ENCODE data around the gene ANXA2.
A peak's percentile ranks its signal among the peaks of the same experiment; 100 is the strongest.

ANXA2 gene

GRCh38 chr15:60397772-60398445 lies at the start of gene ANXA2:
Gene ANXA2, minus strand, starts transcription at chr15:60397986. Its CDS starts 11,911 bp downstream, at chr15:60386075.
- H3K36me3 Mint-ChIP-seq (ENCODE audit: low read depth) = peaks cover 42% of the 10 kb centered on the region
- peaks cover 3% of the 10 kb centered on the region for H3K27me3 Mint-ChIP-seq (ENCODE audit: low read depth)
- peak within 1 kb of the TSS; percentile 98 for H3K27ac Mint-ChIP-seq
- peak within 1 kb of the TSS; percentile 93 for H3K4me3 Mint-ChIP-seq
- no peaks in the 10 kb centered on the region for H3K9me3 Mint-ChIP-seq
- peaks cover 56% of the 10 kb centered on the region for H3K4me1 Mint-ChIP-seq (ENCODE audit: low read depth)
- peak; percentile 82 for DNase-seq (ENCODE audit: low spot score)

- H3K27ac Mint-ChIP-seq = no peak overlapping the region
- H3K4me1 Mint-ChIP-seq (ENCODE audit: low read depth) = peaks cover 6% of the 10 kb centered on the region
- H3K4me3 Mint-ChIP-seq = no peak overlapping the region
- no peaks in the 10 kb centered on the region for H3K27me3 Mint-ChIP-seq (ENCODE audit: low read depth)
- H3K9me3 Mint-ChIP-seq = no peaks in the 10 kb centered on the region
- DNase-seq (ENCODE audit: low spot score) = no peak
- peaks cover 15% of the 10 kb centered on the region for H3K36me3 Mint-ChIP-seq (ENCODE audit: low read depth)
Measured at GRCh38 chr15:60444289-60444912, 46.6 kb upstream of the ANXA2 start.

DNA sequence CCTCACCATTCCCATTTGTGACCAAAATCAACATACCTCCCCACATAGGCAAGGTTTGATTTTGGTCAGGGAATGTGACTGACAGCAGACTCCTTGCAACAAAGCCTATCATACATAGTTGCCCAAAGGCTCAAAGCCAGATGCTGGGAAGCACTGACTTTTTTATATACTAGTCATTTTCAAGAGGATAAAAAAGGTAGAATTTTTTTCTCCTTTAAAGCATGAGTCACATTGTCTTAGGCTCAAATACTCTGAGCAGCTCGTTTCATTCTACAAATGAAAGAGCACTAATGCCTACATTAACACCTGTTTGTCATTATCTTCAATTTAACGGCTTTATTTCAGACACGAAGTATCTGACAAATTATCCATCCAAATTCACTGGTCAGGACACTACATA lies 45.0 kb upstream of the ANXA2 start:
- no peaks in the 10 kb centered on the region for H3K9me3 Mint-ChIP-seq
- peaks cover 11% of the 10 kb centered on the region for H3K36me3 Mint-ChIP-seq (ENCODE audit: low read depth)
- H3K27me3 Mint-ChIP-seq (ENCODE audit: low read depth) = no peaks in the 10 kb centered on the region
- DNase-seq (ENCODE audit: low spot score) = no peak
- H3K27ac Mint-ChIP-seq = no peak overlapping the region
- no peak overlapping the region for H3K4me3 Mint-ChIP-seq
- peaks cover 6% of the 10 kb centered on the region for H3K4me1 Mint-ChIP-seq (ENCODE audit: low read depth)

DNA sequence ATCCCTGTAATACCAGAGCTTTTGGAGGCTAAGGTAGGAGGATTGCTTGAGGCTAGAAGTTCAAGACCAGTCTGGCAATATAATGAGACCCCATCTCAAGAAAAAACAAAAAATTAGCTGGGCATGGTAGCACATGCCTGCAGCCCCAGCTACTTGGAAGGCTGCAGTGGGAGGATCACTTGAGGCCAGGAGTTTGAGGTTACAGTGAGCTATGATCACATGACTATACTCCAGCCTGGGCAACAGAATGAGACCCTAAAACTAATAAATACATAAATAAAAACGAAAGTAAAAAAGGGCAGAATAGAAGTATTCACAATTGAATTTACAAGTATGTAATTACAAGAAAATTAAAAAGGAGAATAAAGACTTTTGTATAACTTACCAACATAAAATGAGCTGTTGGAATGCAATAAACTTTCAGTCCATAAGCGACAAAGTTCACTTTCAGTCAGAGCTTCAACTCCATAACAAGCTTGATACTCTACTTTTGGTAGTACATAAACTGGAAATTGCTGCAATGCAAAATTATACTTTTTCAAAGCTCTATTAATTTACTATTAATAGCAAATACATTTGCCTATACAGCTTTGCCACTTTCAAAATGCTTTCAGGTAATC lies 44.4 kb upstream of the ANXA2 start:
- H3K27me3 Mint-ChIP-seq (ENCODE audit: low read depth) = no peaks in the 10 kb centered on the region
- H3K27ac Mint-ChIP-seq = no peak overlapping the region
- H3K9me3 Mint-ChIP-seq = no peaks in the 10 kb centered on the region
- H3K4me3 Mint-ChIP-seq = no peak overlapping the region
- H3K36me3 Mint-ChIP-seq (ENCODE audit: low read depth) = peaks cover 10% of the 10 kb centered on the region
- peaks cover 6% of the 10 kb centered on the region for H3K4me1 Mint-ChIP-seq (ENCODE audit: low read depth)
- no peak for DNase-seq (ENCODE audit: low spot score)

DNA sequence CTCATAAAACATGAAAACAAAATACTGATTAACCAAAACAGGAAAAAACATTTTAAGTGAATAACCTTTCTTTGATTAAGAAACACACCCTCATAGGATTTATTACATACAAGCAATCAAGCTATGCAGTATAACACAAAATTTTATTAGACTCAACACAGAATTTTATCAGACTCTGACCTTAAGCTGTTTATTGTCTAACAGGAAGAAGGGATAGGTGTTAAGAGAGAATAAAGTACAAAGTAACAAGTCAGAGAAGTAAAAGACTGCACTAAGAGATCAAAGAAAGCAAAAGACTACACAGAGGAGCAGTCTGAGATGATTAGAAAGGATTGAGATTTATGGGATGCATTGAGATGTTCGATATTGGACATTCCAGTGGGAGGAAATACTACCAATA lies 43.5 kb upstream of the ANXA2 start:
- no peak overlapping the region for H3K27ac Mint-ChIP-seq
- H3K36me3 Mint-ChIP-seq (ENCODE audit: low read depth) = peaks cover 10% of the 10 kb centered on the region
- H3K4me1 Mint-ChIP-seq (ENCODE audit: low read depth) = peaks cover 6% of the 10 kb centered on the region
- no peak overlapping the region for H3K4me3 Mint-ChIP-seq
- no peak for DNase-seq (ENCODE audit: low spot score)
- H3K9me3 Mint-ChIP-seq = no peaks in the 10 kb centered on the region
- H3K27me3 Mint-ChIP-seq (ENCODE audit: low read depth) = no peaks in the 10 kb centered on the region

GRCh38 chr15:60438646-60439045 lies 40.9 kb upstream of the ANXA2 start:
- peaks cover 6% of the 10 kb centered on the region for H3K4me1 Mint-ChIP-seq (ENCODE audit: low read depth)
- DNase-seq (ENCODE audit: low spot score) = no peak
- no peak overlapping the region for H3K4me3 Mint-ChIP-seq
- peaks cover 14% of the 10 kb centered on the region for H3K36me3 Mint-ChIP-seq (ENCODE audit: low read depth)
- no peaks in the 10 kb centered on the region for H3K27me3 Mint-ChIP-seq (ENCODE audit: low read depth)
- no peaks in the 10 kb centered on the region for H3K9me3 Mint-ChIP-seq
- H3K27ac Mint-ChIP-seq = peak overlapping the region; percentile 31

DNA sequence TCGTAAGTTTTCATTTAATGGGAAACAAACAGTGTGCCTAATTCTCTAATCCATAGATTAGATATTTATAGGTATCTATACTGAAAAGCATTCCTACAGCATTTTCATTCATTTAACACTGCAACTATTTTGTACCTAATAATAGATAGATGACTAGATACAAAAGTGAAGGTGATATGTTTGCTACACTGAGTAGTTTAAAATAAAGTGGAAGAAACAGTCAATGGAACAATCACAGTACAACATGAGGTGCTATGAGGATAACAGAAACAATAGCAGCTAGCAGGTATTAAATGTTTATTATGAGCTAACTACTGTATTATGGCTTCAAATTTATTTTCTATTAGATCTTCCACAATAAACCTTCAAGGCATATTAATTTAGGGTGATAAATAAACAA lies 31.1 kb upstream of the ANXA2 start:
- peaks cover 24% of the 10 kb centered on the region for H3K36me3 Mint-ChIP-seq (ENCODE audit: low read depth)
- DNase-seq (ENCODE audit: low spot score) = no peak
- H3K9me3 Mint-ChIP-seq = no peaks in the 10 kb centered on the region
- H3K27me3 Mint-ChIP-seq (ENCODE audit: low read depth) = no peaks in the 10 kb centered on the region
- H3K4me1 Mint-ChIP-seq (ENCODE audit: low read depth) = peaks cover 5% of the 10 kb centered on the region
- no peak overlapping the region for H3K4me3 Mint-ChIP-seq
- no peak overlapping the region for H3K27ac Mint-ChIP-seq

GRCh38 chr15:60426870-60427508 lies 29.2 kb upstream of the ANXA2 start:
- Mint-ChIP-seq H3K36me3 (ENCODE audit: low read depth) (peaks cover 31% of the 10 kb centered on the region), H3K27me3 (ENCODE audit: low read depth) (no peaks in the 10 kb centered on the region), H3K27ac (no peak overlapping the region), H3K9me3 (no peaks in the 10 kb centered on the region), H3K4me1 (ENCODE audit: low read depth) (peaks cover 12% of the 10 kb centered on the region), H3K4me3 (no peak overlapping the region)
- DNase-seq (ENCODE audit: low spot score) = no peak

GRCh38 chr15:60425461-60425860 lies 27.7 kb upstream of the ANXA2 start:
- H3K36me3 Mint-ChIP-seq (ENCODE audit: low read depth) = peaks cover 27% of the 10 kb centered on the region
- no peak overlapping the region for H3K4me3 Mint-ChIP-seq
- no peaks in the 10 kb centered on the region for H3K27me3 Mint-ChIP-seq (ENCODE audit: low read depth)
- H3K27ac Mint-ChIP-seq = no peak overlapping the region
- no peaks in the 10 kb centered on the region for H3K9me3 Mint-ChIP-seq
- peaks cover 12% of the 10 kb centered on the region for H3K4me1 Mint-ChIP-seq (ENCODE audit: low read depth)
- DNase-seq (ENCODE audit: low spot score) = no peak

- H3K4me3 Mint-ChIP-seq = no peak overlapping the region
- DNase-seq (ENCODE audit: low spot score) = no peak
- H3K36me3 Mint-ChIP-seq (ENCODE audit: low read depth) = peaks cover 30% of the 10 kb centered on the region
- no peaks in the 10 kb centered on the region for H3K27me3 Mint-ChIP-seq (ENCODE audit: low read depth)
- peak overlapping the region; percentile 15 for H3K27ac Mint-ChIP-seq
- no peaks in the 10 kb centered on the region for H3K9me3 Mint-ChIP-seq
- H3K4me1 Mint-ChIP-seq (ENCODE audit: low read depth) = peaks cover 9% of the 10 kb centered on the region
Measured at GRCh38 chr15:60424006-60424405, 26.2 kb upstream of the ANXA2 start.

GRCh38 chr15:60423537-60423936 lies 25.8 kb upstream of the ANXA2 start:
- H3K4me3 Mint-ChIP-seq = no peak overlapping the region
- H3K27me3 Mint-ChIP-seq (ENCODE audit: low read depth) = no peaks in the 10 kb centered on the region
- peak; percentile 12 for DNase-seq (ENCODE audit: low spot score)
- no peaks in the 10 kb centered on the region for H3K9me3 Mint-ChIP-seq
- peaks cover 9% of the 10 kb centered on the region for H3K4me1 Mint-ChIP-seq (ENCODE audit: low read depth)
- peaks cover 29% of the 10 kb centered on the region for H3K36me3 Mint-ChIP-seq (ENCODE audit: low read depth)
- H3K27ac Mint-ChIP-seq = peak overlapping the region; percentile 4

- H3K27me3 Mint-ChIP-seq (ENCODE audit: low read depth) = no peaks in the 10 kb centered on the region
- DNase-seq (ENCODE audit: low spot score) = no peak
- peaks cover 24% of the 10 kb centered on the region for H3K36me3 Mint-ChIP-seq (ENCODE audit: low read depth)
- no peak overlapping the region for H3K27ac Mint-ChIP-seq
- no peak overlapping the region for H3K4me3 Mint-ChIP-seq
- no peaks in the 10 kb centered on the region for H3K9me3 Mint-ChIP-seq
- H3K4me1 Mint-ChIP-seq (ENCODE audit: low read depth) = peaks cover 9% of the 10 kb centered on the region
Measured at GRCh38 chr15:60421544-60421943, 23.8 kb upstream of the ANXA2 start.

DNA sequence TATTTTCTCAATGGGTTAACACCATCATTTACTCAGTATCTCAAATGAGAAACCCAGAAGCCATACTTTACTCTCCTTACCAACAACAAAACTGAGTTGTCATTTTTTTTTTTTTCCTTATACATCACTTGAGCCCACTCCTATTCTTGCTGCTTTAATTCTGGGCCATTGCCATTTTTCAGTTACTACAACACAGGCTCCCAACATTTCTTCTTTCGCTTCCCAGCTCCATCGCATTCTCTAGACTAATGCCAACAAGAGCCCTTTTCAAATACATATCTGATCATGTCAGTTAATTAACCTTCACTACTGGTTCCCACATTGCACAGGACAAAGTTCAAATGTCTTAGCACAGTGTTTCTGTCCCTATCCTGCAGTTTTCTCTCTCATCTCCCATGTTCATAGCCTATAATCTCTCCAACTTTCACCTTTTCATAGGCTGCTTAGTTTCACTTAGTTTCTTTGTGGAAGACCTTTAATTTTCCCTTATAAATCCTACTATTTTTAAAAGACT lies 22.5 kb upstream of the ANXA2 start:
- peaks cover 21% of the 10 kb centered on the region for H3K36me3 Mint-ChIP-seq (ENCODE audit: low read depth)
- H3K4me1 Mint-ChIP-seq (ENCODE audit: low read depth) = peaks cover 9% of the 10 kb centered on the region
- H3K9me3 Mint-ChIP-seq = no peaks in the 10 kb centered on the region
- no peaks in the 10 kb centered on the region for H3K27me3 Mint-ChIP-seq (ENCODE audit: low read depth)
- no peak for DNase-seq (ENCODE audit: low spot score)
- no peak overlapping the region for H3K4me3 Mint-ChIP-seq
- H3K27ac Mint-ChIP-seq = no peak overlapping the region

- Mint-ChIP-seq H3K4me1 (ENCODE audit: low read depth) (peaks cover 9% of the 10 kb centered on the region), H3K27me3 (ENCODE audit: low read depth) (no peaks in the 10 kb centered on the region), H3K4me3 (no peak overlapping the region), H3K36me3 (ENCODE audit: low read depth) (peaks cover 21% of the 10 kb centered on the region), H3K27ac (no peak overlapping the region), H3K9me3 (no peaks in the 10 kb centered on the region)
- no peak for DNase-seq (ENCODE audit: low spot score)
Measured at GRCh38 chr15:60419753-60420152, 22.0 kb upstream of the ANXA2 start.
